K562 (cell line): ENCODE measurements around the gene GPR78.

Source experiments
- BCL6 ChIP-seq: fragments of 250-450 bp; sonication (Bioruptor Pico); IDR thresholded peaks from 2 replicates; pipeline ENCODE4 v1.4.0; 2020
- NRF1 ChIP-seq, 2 experiments: fragments of 450-650 bp; IDR thresholded peaks in 1 of 2; conservative IDR thresholded peaks in 1 of 2; 2 replicates each; pipeline ENCODE4 v1.6.1; 2014; ENCODE audit warnings: mild to moderate bottlenecking in 2 of 2
- NUFIP1 ChIP-seq: fragments of 450-650 bp; IDR thresholded peaks from 2 replicates; pipeline ENCODE4 v1.6.1; 2018; ENCODE audit not compliant: partially characterized antibody
- POLR3A ChIP-seq: IDR thresholded peaks from 2 replicates; pipeline ENCODE4 v1.6.1; 2011; ENCODE audit warnings: borderline replicate concordance, mild to moderate bottlenecking, moderate library complexity; ENCODE audit not compliant: insufficient read length, insufficient read depth; ENCODE audit errors: extremely low read depth
- STAG1 ChIP-seq: sonication (generic); formaldehyde crosslinking; IDR thresholded peaks from 2 replicates; pipeline ENCODE4 v1.5.0; 2020; ENCODE audit warnings: missing genetic modification reagents, borderline replicate concordance
- TCF7L2 ChIP-seq: fragments of 150-350 bp; IDR thresholded peaks from 2 replicates; pipeline ENCODE4 v1.6.1; 2016; ENCODE audit warnings: low read depth, mild to moderate bottlenecking, low read length, moderate library complexity
- TF ChIP-seq, protein P1 (sequence below), 3 experiments: IDR thresholded peaks in 2 of 3; conservative IDR thresholded peaks in 1 of 3; 2 replicates each; pipeline ENCODE4 v1.5.1; 2011 to 2012; ENCODE audit warnings: low read length in 3 of 3, mild to moderate bottlenecking in 3 of 3, control low read depth in 2 of 3, improper control_type of control experiment in 1 of 3, inconsistent platforms in 1 of 3, low read depth in 1 of 3, mixed read lengths in 1 of 3, moderate library complexity in 1 of 3; ENCODE audit not compliant: insufficient read depth in 2 of 3

DNA sequence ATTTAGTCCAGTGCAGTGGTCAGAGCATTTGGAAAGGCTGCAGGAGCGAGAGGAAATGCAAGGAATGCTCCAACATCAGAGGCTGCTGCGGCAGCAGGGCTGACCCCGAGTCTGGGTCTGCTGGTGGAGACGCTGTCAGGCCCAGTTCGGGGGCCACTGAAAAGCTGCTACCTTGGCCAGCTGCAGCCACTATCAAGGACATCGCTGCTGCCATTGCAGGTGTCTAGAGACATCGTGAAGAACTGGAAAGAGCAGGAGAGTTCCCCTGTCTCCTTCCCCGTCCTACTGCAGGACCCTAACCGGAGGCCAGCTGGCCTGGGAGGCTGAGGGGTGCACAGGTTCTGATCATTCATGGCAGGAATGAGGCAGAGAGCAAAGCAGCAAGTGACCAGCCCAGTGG is 29.5 kb upstream of the GPR78 start:
- TF ChIP-seq, protein P1, sequence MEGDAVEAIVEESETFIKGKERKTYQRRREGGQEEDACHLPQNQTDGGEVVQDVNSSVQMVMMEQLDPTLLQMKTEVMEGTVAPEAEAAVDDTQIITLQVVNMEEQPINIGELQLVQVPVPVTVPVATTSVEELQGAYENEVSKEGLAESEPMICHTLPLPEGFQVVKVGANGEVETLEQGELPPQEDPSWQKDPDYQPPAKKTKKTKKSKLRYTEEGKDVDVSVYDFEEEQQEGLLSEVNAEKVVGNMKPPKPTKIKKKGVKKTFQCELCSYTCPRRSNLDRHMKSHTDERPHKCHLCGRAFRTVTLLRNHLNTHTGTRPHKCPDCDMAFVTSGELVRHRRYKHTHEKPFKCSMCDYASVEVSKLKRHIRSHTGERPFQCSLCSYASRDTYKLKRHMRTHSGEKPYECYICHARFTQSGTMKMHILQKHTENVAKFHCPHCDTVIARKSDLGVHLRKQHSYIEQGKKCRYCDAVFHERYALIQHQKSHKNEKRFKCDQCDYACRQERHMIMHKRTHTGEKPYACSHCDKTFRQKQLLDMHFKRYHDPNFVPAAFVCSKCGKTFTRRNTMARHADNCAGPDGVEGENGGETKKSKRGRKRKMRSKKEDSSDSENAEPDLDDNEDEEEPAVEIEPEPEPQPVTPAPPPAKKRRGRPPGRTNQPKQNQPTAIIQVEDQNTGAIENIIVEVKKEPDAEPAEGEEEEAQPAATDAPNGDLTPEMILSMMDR (IDR thresholded peaks at IDR 0.05 in 2 of 3, conservative IDR thresholded peaks at IDR 0.05 in 1 of 3; ENCODE audit: insufficient read depth in 2 of 3, low read depth in 1 of 3, low read length in 3 of 3): no peak
- TF ChIP-seq STAG1 (no peak), NUFIP1 (no peak), BCL6 (CRISPR knock-in tag) (no peak), NRF1 (conservative IDR thresholded peaks at IDR 0.05 in 1 of 2, IDR thresholded peaks at IDR 0.05 in 1 of 2) (no peak), POLR3A (no peak), TCF7L2 (no peak)
